Effector CD4-positive, alpha-beta T cell (primary cell): ENCODE data around the gene NFE2L2.
"Not testable (repeated sequence)": the region's sequence is repeated elsewhere in the genome, so short reads cannot be mapped to it uniquely, and the experiment has no call there.

Source experiments
- DNase-seq: peaks from one replicate; pipeline ENCODE4 v3.0.0-alpha.2; 2020

NFE2L2 gene

GRCh38 chr2:177256026-177256425, 8.5 kb downstream of the NFE2L2 start:
- DNase-seq: no peak

GRCh38 chr2:177255227-177255601, 9.3 kb downstream of the NFE2L2 start:
- DNase-seq: no peak

- DNase-seq: no peak
Observed at GRCh38 chr2:177254433-177255226, 9.9 kb downstream of the NFE2L2 start.

GRCh38 chr2:177253704-177254103, 10.8 kb downstream of the NFE2L2 start:
- no peak for DNase-seq

- no peak for DNase-seq
Observed at GRCh38 chr2:177252808-177253531, 11.6 kb downstream of the NFE2L2 start.

- no peak for DNase-seq
Observed at GRCh38 chr2:177251165-177251542, 13.4 kb downstream of the NFE2L2 start.

GRCh38 chr2:177250461-177250860, 14.1 kb downstream of the NFE2L2 start:
- DNase-seq: no peak

- DNase-seq: no peak
Observed at GRCh38 chr2:177249038-177249437, 15.5 kb downstream of the NFE2L2 start.

GRCh38 chr2:177247693-177248262, 16.7 kb downstream of the NFE2L2 start:
- no peak for DNase-seq

- not testable (repeated sequence) for DNase-seq
Observed at GRCh38 chr2:177246523-177247030, 17.9 kb downstream of the NFE2L2 start.

GRCh38 chr2:177246000-177246399, 18.5 kb downstream of the NFE2L2 start:
- DNase-seq: no peak

GRCh38 chr2:177245010-177245422, 19.5 kb downstream of the NFE2L2 start:
- no peak for DNase-seq

- DNase-seq: no peak
Observed at GRCh38 chr2:177244244-177244771, 20.2 kb downstream of the NFE2L2 start.

GRCh38 chr2:177243476-177243875, 21.1 kb downstream of the NFE2L2 start:
- DNase-seq: no peak

GRCh38 chr2:177243073-177243472, 21.5 kb downstream of the NFE2L2 start:
- DNase-seq: no peak

- DNase-seq: no peak
Observed at GRCh38 chr2:177242121-177242987, 22.2 kb downstream of the NFE2L2 start.

GRCh38 chr2:177241711-177242120, 22.8 kb downstream of the NFE2L2 start:
- DNase-seq: no peak

- no peak for DNase-seq
Observed at GRCh38 chr2:177239932-177240630, 24.4 kb downstream of the NFE2L2 start.

GRCh38 chr2:177239053-177239452, 25.5 kb downstream of the NFE2L2 start:
- DNase-seq: no peak

GRCh38 chr2:177237932-177238331, 26.6 kb downstream of the NFE2L2 start:
- DNase-seq: no peak

GRCh38 chr2:177235855-177236437, 28.6 kb downstream of the NFE2L2 start:
- no peak for DNase-seq
